Activated CD4-positive, alpha-beta T cell treated with anti-CD3 and anti-CD28 coated beads, Interleukin-10, Interleukin-2, amounts not matched to agents 100 ng/mL and 50 ng/mL, durations not matched to agents 16 hours and 8 hours (primary cell): ENCODE results near the gene BORCS6.

Experiments used
- DNase-seq: peaks from one replicate; pipeline ENCODE4 v3.0.0-alpha.2; 2020

Gene BORCS6

DNA sequence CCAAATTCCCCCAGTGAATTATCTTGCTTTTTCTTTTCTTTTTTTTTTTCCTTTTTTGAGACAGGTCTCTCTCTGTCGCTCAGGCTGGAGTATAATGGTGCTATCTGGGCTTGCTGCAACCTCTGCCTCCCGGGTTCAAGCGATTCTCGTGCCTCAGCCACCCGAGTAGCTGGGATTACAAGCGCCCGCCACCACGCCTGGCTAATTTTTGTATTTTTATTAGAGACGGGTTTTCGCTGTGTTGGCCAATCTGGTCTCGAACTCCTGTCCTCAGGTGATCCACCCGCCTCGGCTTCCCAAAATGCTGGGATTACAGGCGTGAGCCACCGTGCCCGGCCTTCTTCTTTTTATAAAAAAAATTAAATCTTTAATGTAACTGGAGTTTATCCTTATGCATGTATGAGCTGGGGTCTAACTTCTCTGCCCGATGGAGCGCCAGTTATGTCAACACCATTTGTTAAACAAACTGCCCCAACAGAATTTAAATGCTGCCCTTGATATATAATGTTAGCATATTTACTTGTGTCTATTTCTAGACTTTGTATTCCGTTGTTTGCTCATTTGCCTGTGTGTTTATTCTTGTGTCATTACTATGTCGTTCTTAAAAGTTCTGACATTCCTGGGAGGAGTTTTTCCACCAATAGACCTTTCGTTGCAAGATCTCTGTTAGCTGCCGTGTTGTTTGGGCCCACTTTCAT lies 20.9 kb upstream of the BORCS6 start:
- DNase-seq = peak; percentile 47

DNA sequence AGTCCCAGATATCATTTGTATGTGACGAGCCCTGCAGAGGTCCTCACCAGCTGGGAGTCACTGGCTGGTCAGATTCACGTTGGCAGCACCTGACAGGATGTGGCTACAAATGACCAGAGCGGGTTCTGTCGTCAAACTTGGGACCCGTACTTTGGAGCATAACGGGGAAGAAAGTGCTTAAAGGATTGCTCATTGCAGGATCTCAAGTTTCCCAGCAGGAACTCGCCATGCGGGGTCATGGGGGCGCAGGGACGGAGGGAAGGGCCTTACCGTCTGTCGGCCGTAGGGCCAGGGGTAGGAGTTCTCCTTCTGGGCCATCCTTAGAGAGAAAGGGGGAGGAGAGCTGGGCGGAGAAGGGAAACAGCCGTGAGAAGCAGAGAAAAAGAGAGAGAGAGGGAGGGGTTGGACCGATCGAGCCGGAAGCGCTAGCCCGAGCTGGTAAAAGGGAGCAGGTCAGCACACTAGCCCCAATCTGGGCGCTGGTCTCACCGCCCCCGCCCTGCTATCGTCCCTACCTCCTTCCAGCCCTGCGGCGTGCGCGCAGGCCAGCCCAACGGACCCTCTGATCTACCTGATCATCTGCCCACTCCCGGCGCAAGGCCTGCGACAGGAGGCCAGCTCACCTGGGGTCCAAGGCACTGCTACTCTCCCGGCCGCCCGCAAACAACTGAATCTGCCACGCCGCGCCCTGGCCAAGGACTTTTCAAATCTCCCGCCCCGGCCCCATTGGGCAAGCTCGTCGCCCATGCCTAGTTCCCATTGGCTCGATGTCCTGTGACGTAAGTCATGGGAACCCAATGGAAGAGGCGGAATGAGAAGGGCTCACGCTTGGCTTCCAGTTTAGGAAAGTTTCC lies 20.2 kb upstream of the BORCS6 start, which contains the start of gene AURKB:
AURKB (minus strand) TSS at position 669 of the 854 bp plus-strand sequence; CDS start at position 318, 351 bp downstream.
- DNase-seq = peak; percentile 98

DNA sequence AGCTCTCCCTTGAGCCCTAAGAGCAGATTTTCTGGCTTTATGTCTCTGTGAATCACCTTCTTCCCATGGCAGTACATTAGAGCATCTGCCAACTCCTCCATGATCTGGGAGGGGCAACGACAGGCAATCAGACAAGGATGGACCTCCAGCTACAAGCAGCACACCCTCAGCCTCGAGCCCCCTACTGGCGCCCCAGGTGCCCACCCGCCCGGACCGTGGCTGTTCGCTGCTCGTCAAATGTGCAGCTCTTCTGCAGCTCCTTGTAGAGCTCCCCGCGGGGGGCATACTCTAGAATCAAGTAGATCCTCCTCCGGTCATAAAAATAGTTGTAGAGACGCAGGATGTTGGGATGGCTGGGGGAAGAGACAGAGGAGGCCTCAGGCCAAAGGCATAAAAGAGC lies 16.6 kb upstream of the BORCS6 start:
- no peak for DNase-seq

DNA sequence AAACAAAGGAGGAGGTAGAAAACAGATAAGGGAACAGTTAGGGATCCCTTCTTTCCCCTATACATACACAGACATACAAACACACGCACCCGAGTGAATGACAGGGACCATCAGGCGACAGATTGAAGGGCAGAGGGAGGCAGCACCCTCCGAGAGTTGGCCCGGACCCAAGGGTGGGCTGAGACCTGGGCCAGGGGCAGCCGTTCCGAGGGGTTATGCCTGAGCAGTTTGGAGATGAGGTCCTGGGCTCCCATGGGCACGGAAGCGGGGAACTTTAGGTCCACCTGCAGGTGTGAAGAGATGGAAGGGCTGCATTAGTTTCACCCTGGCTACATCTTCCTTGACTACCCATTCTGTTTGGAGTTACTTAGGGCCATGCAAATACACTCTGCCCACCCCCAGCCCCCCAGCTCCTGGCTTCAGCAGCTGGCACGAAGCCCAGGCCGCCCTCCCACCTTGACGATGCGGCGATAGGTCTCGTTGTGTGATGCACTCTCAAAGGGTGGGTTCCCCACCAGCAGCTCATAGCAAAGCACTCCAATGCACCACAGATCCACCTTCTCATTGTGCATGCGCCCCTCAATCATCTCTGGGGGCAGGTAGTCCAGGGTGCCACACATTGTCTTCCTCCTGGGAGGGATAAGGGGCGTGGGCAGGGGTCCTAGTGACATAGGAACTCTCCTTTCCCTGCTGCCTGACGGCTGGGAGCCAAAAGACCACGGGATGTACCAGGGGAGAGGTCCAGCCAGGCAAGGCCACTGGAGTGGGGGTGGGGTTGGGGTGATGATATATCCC lies 15.0 kb upstream of the BORCS6 start:
- DNase-seq = no peak

DNA sequence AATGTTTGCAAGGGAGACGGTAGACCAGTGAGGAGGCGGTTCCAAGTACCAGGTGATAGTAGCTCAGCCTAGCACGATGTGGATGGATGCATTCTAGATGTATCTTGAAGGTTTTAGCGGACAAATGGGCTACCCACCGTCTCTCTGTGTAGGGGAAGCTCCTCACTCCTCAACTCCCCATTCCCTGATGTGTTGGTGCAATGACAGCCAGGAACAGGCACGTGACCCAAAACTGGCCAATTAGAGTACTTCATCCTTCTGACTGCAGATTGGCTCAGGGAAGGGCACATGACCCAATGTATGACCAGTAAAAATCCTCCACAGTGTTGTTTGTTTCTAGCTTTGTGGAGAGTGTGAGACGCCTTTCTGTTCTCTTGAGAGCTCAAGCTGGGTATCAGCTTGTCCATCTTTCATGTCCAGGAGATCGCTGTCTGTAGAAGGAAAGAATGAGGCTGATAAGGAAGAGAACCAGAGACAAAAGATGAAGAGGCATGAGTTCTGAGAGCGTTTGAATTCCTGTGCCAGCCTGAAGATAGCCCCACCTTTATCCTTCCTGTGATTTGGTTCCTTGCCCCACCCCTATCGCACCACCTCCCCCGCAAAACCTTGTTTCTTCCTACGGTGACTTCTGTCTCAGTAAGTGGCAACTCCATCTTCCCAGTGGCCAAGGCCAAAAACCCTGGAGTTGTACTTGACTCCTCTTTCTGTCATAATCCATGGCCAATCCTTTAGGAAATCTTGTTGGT lies 2.3 kb upstream of the BORCS6 start:
- DNase-seq = peak; percentile 90

DNA sequence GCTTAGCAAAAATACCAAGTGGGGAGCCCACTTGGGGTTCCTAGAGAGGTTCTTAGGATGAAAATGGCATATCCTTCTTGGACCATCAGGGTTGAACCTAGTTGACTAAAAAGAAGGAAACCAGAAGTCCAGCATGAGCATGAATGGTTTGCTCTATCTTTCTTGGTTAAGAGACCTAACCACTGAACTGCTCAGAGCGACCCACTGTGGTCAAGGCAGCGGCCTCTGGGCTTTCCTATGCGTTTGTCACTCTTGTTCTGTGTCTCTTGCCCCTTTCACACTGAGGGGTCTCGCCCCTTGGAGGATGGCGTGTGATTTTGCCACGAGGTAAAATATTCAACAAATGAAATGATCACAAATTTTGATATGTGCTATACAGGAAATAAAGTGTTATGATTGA lies 526 bp upstream of the BORCS6 start:
- DNase-seq = no peak

DNA sequence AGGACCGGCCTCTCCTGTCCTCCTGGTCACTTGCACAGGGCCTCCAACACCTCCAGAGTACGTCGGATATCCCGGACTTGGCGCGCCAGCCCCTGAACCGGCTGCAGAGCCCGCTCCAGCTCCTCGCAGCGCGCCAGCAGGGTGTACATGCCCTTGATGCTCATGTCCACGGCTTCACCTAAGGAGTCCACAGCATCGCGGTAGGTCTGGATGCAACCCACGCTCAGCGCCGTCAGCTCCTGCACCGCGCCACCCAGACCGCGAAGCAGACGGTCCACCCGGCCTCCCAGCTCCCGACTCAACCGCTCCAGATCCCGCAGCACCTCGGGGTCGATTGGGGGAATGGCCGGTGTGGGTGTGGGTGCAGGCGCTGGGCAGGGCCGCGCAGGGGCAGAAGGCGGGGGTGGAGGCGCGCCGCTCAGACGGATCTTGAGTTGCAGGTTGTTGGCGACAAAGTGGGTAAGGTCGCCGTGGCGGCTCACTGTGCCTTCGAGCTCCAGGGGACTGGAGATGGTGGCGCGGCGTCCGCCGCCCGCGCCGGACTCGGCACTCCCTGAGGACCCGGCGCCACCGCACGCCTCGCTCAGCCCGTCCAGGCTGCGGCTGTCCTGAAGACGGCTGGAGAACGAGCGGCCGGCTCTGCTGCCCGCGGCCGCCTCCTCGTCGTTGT lies 804 bp downstream of the BORCS6 start:
- DNase-seq = peak; percentile 36

DNA sequence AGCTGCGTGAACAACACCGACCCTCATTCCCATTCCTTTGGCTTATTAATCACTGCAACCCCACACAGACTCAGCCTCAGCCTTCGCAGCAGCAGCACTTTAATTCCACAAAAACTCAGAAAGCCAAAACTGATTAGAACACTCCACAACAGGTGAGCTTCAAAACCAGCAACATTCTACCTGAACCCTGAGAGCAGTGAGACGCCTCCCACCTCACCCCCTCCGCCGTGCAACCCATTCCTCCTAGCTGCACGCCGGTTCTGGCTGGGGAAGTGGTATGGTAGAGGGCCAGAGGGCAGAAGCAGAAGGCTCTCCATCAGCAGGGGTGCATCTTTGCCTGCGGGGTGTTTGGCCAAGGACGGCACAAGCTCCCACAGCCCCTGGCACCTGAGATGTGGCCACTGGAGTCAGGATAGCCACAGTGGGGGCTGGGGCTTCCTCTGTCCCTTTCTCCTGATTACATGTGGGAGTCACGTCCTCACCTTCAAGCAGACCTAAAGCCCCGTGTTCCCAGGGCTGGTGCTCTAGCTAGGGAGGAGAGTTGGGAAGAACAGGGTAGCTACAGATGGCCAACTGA lies 1.6 kb downstream of the BORCS6 start:
- no peak for DNase-seq

DNA sequence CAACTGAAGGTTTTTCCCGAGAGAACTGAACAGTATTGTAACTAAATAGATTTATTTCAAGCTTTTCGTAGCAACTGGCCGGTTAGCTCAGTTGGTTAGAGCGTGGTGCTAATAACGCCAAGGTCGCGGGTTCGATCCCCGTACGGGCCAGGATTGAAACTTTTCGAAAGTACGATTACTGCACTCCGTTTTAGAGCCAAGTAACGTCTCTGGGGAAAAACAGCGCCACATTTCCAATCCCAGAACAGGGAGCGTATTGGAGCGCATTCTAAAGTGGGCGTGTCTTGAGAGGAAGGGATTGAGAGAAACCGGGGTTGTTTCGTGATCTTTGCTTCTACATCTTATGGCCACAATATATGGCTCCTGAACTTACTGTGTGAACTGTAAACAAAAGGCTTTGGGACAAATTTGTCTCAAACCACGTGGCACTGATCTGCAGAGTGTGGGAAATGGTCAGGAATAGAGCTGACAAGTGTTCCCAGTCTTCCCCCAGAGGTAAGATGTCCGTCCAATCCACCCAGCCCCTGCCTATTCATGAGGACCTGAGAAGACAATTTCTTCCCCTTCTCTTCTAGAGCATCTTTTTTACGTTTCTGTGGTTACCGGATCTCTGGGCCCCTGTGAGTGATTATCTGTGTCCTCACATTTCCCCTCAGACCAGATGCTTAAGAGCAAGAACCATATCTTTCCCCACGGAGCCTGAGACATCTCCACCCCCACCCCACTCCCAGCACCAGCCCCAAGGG lies 2.3 kb downstream of the BORCS6 start:
- DNase-seq = peak; percentile 97

DNA sequence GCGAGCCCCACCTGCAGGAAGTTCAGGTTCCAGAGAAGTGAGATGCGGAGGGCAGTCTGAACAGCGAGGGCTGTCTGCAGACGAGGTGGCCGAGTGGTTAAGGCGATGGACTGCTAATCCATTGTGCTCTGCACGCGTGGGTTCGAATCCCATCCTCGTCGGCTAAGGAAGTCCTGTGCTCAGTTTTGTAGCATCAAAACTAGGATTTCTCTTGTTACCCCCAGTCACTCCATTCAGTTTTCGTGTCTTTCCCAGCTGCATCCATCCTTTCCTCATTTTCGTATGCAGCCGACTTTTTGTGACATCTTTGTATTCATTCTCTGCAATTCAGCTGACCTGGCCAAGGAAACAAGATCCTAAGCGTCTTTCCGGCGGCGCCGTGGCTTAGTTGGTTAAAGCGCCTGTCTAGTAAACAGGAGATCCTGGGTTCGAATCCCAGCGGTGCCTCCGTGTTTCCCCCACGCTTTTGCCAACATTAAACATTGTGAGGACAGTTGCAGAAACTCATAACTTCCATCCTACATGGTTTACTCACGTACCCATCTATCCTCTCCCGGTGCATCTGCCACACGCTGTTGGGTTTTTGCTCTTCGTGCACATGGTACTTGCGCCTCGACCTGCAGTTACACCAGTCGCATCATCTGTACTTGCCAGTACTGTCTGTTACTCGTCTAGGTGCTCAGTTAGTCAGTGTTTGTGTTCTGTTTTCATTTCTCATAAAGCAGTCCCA lies 3.0 kb downstream of the BORCS6 start:
- peak; percentile 97 for DNase-seq

DNA sequence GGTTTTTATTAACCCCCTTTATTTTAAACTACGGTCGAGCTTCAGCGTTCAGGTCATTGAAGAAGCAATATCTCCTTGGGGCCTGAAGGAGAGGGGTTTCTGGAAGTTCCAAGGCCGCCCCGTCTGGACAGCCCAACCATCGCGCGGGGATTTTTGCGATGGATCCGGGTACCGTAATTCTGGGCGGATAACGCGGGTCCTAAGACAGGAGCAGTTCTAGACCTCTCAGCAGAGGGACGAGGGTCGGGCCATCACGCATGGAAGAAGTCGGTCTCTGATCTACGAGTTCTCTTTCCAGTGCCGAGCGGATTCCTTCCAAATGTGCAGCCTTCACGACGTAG lies 3.6 kb downstream of the BORCS6 start:
- no peak for DNase-seq

DNA sequence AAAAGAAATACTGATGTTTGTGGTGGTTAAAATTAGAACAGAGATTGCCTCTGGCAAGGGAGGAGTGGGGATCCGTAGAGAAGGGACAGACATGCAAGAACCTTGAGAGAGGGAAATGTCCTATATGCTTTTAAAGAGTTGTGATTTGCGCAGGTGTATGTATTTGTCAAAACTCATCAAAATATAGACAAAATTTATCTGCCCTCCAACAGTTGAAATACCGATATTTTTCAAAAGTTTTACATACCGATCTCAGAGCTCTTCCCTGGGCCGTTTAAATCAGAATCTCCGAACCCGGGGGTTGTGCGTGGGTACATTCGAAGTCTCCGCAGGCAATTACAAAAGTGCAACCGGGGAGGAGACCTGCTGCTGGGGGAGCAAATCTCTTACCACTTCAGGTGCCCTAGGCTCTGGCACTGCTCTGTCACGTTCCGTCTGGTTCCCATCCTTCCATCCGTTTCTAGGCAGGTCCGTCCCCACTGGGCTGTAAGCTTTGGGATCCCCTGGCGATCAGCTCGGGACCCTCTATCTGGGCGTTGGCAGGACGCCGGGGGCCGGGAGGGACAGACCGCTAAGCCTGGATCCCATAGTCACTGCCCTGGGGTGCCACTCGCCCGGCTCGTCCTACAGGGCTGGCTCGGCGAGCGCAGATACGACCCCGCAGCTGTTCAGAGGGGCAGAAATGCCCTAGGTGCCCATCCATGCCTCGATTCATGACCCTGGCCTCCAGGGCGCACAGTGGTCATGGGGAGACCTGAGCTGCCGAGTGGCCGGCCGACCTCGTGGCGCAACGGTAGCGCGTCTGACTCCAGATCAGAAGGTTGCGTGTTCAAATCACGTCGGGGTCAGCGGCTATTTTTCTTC lies 4.2 kb downstream of the BORCS6 start:
- peak; percentile 92 for DNase-seq

DNA sequence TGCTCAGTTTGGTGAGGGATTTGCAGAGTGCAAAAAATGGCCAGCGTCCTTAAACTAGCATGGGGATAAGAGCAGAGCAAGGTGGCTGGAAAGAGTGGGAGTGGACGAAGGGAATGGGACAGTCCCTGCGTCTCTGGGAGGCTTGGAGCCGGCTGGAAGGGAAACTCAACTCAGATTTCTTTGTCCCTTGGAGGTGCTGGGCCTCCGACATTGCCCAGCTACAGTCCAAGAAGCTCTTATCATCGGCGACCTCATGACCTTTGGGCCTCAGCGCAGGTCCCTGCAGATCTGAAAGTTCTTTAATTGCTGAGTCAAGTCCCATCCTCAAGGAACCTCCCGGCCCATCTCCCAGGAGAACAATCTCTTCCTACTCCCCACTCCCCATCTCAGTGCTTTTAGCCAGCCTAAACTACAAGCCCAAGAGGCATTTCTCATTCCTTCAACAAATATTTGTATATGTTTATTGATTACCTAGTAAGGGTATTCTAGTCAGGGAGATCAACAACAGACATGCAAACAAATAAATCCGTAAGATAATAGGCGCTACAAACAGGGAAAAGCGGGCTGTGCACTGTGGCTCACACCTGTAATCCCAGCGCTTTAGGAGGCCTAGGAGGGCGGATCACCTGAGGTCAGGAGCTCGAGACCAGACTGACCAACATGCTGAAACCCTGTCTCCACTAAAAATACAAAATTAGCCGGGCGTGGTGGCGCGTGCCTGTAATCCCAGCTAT lies 12.8 kb downstream of the BORCS6 start:
- DNase-seq = no peak

DNA sequence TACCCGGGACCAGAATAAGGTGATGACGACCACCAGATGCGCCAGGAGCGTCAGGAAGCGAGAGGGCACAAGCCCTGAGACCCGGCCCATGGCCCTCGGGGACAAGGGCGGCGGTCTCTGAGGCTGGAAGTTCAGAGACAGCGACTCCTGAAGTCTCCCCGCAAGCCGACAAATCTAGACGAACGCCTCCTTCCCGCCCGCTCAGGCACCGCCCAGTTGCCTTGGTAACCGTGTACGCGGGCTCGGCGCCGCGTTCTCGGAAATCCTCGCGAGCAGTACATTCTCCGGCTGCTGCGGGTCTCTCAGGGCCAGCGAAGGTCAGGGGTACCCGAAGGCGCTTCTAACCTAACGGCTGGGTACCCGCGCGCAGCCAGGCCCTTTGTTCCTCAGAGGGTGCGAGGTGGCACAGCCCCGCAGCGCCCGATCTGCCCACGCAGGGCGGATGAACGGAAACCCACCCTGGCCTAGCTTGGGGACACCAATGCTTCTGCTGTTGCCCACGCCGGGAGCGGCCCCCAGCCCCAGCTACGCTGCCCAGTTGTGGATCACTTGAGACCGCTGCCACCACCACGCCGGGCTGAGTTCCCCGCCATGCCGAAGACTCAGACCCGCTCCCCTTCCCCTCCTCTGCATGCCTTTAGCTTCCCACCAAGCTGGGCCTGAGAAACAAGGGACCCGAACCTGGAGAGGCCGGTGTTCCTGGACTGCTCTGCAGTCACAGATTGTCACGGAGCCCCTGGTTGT lies 13.6 kb downstream of the BORCS6 start, which contains the start of gene TMEM107:
TMEM107 (minus strand) TSS at position 184 of the 744 bp plus-strand sequence; CDS start at position 90, 94 bp downstream.
- DNase-seq = peak; percentile 93

DNA sequence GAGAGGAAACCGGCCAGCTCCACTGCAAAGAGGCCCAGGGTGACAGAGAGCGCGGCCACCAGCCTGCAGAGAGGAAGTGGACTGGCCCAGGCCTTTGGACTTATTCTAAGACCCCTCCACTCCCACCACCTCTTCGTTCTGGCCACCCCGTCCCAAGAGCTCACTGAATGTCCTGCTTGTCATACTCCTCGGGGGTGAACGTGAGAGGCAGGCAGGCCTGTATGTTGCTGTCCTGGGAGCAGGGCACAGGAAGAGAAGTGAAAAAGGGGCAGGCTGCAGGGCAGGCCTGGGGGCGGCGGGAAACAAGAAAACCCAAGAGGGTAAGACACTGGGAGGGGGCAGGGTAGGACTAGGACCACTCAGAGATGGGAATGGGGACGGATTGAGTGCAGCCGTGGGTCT lies 14.2 kb downstream of the BORCS6 start:
- no peak for DNase-seq

DNA sequence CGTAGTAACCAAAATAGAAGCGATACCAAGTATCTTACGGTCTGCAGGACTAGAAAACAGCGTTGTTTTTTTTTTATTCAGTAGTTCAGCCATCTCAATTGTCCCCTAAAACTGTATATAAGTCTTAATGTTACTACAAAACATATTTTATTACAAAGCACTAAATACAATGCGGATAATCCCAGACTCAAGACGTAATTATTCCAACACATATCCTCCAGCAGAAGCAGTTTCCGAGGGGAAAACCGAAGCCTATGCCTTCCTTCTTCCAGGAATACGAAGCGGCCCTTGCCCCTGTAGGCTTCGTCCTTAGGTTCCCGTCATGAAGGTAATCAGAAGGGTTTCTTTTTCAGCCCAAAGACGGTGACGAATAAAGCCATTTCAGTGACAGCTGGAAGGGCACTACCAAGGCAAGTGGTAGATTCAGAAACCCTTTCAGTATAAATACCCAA lies 16.1 kb downstream of the BORCS6 start:
- no peak for DNase-seq

DNA sequence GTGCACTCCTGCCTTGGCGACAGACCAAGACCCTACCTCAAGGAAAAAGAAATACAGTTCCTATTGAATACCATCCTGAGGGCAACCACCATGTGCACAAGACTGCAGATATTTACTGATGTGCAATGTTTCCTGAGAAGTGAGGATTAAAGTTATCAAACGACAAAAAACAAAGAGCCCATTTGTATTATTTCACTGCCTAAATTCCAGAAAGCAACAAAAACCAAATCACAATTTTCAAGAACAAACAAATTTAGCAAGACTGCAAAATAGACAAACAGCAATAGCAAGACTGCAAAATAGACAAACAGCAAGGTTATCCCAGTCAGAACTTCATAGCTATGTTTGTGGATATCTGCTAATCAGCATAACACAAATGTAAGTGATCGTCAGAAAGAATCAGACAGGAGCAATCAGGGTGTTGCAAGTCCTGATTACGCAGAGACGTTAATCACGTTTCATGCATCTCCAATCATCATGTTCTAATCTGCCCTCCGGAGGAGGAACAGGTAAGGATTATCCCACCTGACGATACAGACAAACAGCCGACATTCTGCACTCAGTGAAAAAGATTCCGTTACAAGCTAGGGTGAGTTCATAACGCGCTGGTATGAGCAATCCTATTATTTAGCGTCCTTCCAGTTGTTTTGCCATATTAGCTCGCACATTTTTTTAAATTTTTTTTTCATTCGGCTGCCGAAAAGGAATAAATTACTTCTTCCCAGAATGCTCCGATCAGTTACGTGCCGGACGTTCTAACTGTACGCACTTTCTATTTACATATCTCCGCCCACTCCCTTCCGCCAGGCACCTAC lies 16.7 kb downstream of the BORCS6 start:
- DNase-seq = peak; percentile 95
